Smooth muscle cell (in vitro differentiated cells): ENCODE data around the gene PLCZ1. TPM values are rescaled to one million over a fixed set of nuclear protein-coding genes. Genes with fewer than 3 reads are reported as not detected.

ENCODE experiments used
- DNase-seq: peaks from one replicate; lab custom pipeline; 2025; ENCODE audit not compliant: unreplicated experiment; lab: John Stamatoyannopoulos, UW
- H2AFZ ChIP-seq: fragments of 200-600 bp; sonication (generic); 2 replicates; pipeline ENCODE4 v1.6.0; 2016; ENCODE audit warnings: antibody characterized with exemption, low read depth, mild to moderate bottlenecking
- H3F3A ChIP-seq: fragments of 200-600 bp; sonication (generic); 2 replicates; pipeline ENCODE4 v1.6.0; 2017; ENCODE audit warnings: antibody characterized with exemption, low read depth
- H3K27ac ChIP-seq: fragments of 200-600 bp; sonication (generic); 2 replicates; pipeline ENCODE4 v1.5.1; 2016; ENCODE audit warnings: low read depth, mild to moderate bottlenecking
- H3K27me3 ChIP-seq: fragments of 200-600 bp; sonication (generic); 2 replicates; pipeline ENCODE4 v1.6.1; 2016; ENCODE audit warnings: low read depth, mild to moderate bottlenecking
- H3K36me3 ChIP-seq: fragments of 200-600 bp; sonication (generic); 2 replicates; pipeline ENCODE4 v1.5.1; 2016; ENCODE audit warnings: low read depth
- H3K4me1 ChIP-seq: fragments of 200-600 bp; sonication (generic); 2 replicates; pipeline ENCODE4 v1.5.1; 2016; ENCODE audit warnings: low read depth
- H3K4me2 ChIP-seq: fragments of 200-600 bp; sonication (generic); 2 replicates; pipeline ENCODE4 v1.6.0; 2016; ENCODE audit warnings: mild to moderate bottlenecking
- H3K4me3 ChIP-seq: fragments of 200-600 bp; sonication (generic); 2 replicates; pipeline ENCODE4 v1.5.1; 2016; ENCODE audit warnings: mild to moderate bottlenecking
- H3K79me2 ChIP-seq: fragments of 200-600 bp; sonication (generic); 2 replicates; pipeline ENCODE4 v1.6.0; 2016; ENCODE audit warnings: low read depth, mild to moderate bottlenecking
- H3K9ac ChIP-seq: fragments of 200-600 bp; sonication (generic); 2 replicates; pipeline ENCODE4 v1.6.0; 2016; ENCODE audit warnings: low read depth
- H3K9me3 ChIP-seq: fragments of 200-600 bp; sonication (generic); replicated peaks from 2 replicates; pipeline ENCODE4 v1.5.1; 2016; ENCODE audit warnings: low read depth
- H4K20me1 ChIP-seq: fragments of 200-600 bp; sonication (generic); 2 replicates; pipeline ENCODE4 v1.6.0; 2016; ENCODE audit warnings: low read depth
- CTCF ChIP-seq: fragments of 200-600 bp; sonication (generic); IDR thresholded peaks from 2 replicates; pipeline ENCODE4 v1.5.1; 2017; ENCODE audit warnings: borderline replicate concordance, mild to moderate bottlenecking, antibody characterized with exemption; ENCODE audit not compliant: insufficient read depth, poor library complexity, severe bottlenecking
- WGBS: methylation state at CpG from one replicate; pipeline ENCODE4 v1.1.7; 2016; ENCODE audit warnings: low lambda C conversion rate; 5-methylcytosine and 5-hydroxymethylcytosine counted together
- polyA plus RNA-seq: library from polyadenylated mRNA; unstranded; fragments of >200 nt; fragmentation: Nextera tagmentation; extraction: Ambion mirVana; gene quantifications from 2 replicates; pipeline ENCODE4 v1.2.1, GENCODE V29; 2016
- total RNA-seq: library from RNA; depleted of rRNA; stranded (reverse); fragments of >200 nt; gene quantifications from 2 replicates; pipeline ENCODE4 v1.2.3, GENCODE V29; 2014

Gene PLCZ1
- total and polyA plus RNA-seq, 2 experiments from 2014 or later, result not detected

- H3K9ac ChIP-seq, result no peak overlapping the region
- no peak for TF ChIP-seq CTCF
- 86% methylated on average over 3 of the region's 3 CpGs for WGBS
- no peaks in the 10 kb centered on the region for H3K36me3 ChIP-seq
- H2AFZ ChIP-seq, result no peak overlapping the region
- no peak overlapping the region for H3K4me3 ChIP-seq
- H3K4me2 ChIP-seq, result no peak overlapping the region
- no peaks in the 10 kb centered on the region for H3K27me3 ChIP-seq
- no peaks in the 10 kb centered on the region for H3K9me3 ChIP-seq
- H4K20me1 ChIP-seq, result no peaks in the 10 kb centered on the region
- H3K27ac ChIP-seq, result no peak overlapping the region
- no peak for DNase-seq
- no peaks in the 10 kb centered on the region for H3K4me1 ChIP-seq
- no peaks in the 10 kb centered on the region for H3K79me2 ChIP-seq
- H3F3A ChIP-seq, result no peaks in the 10 kb centered on the region
Measured at GRCh38 chr12:18644564-18644963, 93.2 kb downstream of the PLCZ1 start.

GRCh38 chr12:18643681-18644080 is 94.1 kb downstream of the PLCZ1 start:
- WGBS, result 52% methylated on average over 5 of the region's 5 CpGs
- Histone ChIP-seq H3K36me3 (no peaks in the 10 kb centered on the region), H4K20me1 (no peaks in the 10 kb centered on the region), H3F3A (no peaks in the 10 kb centered on the region), H3K4me2 (peak overlapping the region; percentile 44), H3K9me3 (no peaks in the 10 kb centered on the region), H3K79me2 (no peaks in the 10 kb centered on the region), H2AFZ (peak overlapping the region; percentile 27), H3K9ac (no peak overlapping the region), H3K4me3 (no peak overlapping the region), H3K27ac (no peak overlapping the region), H3K4me1 (no peaks in the 10 kb centered on the region), H3K27me3 (no peaks in the 10 kb centered on the region)
- DNase-seq, result no peak
- no peak for TF ChIP-seq CTCF

GRCh38 chr12:18640321-18640955 is 97.4 kb downstream of the PLCZ1 start:
- Histone ChIP-seq H3K79me2 (no peaks in the 10 kb centered on the region), H3K9me3 (no peaks in the 10 kb centered on the region), H4K20me1 (no peaks in the 10 kb centered on the region), H3K36me3 (no peaks in the 10 kb centered on the region), H2AFZ (no peak overlapping the region), H3K4me1 (no peaks in the 10 kb centered on the region), H3K27me3 (no peaks in the 10 kb centered on the region), H3K4me3 (no peak overlapping the region), H3K9ac (no peak overlapping the region), H3F3A (no peaks in the 10 kb centered on the region), H3K27ac (no peak overlapping the region), H3K4me2 (no peak overlapping the region)
- DNase-seq, result no peak
- 88% methylated on average over 4 of the region's 4 CpGs for WGBS
- TF ChIP-seq CTCF, result no peak

- no peaks in the 10 kb centered on the region for H3K4me1 ChIP-seq
- H3K9ac ChIP-seq, result no peak overlapping the region
- no peaks in the 10 kb centered on the region for H3K27me3 ChIP-seq
- H4K20me1 ChIP-seq, result no peaks in the 10 kb centered on the region
- no peak overlapping the region for H3K4me2 ChIP-seq
- H3K9me3 ChIP-seq, result no peaks in the 10 kb centered on the region
- 83% methylated on average over 4 of the region's 4 CpGs for WGBS
- TF ChIP-seq CTCF, result no peak
- DNase-seq, result no peak
- no peak overlapping the region for H3K27ac ChIP-seq
- no peaks in the 10 kb centered on the region for H3K79me2 ChIP-seq
- H3K36me3 ChIP-seq, result no peaks in the 10 kb centered on the region
- H3F3A ChIP-seq, result no peaks in the 10 kb centered on the region
- no peak overlapping the region for H2AFZ ChIP-seq
- H3K4me3 ChIP-seq, result no peak overlapping the region
Measured at GRCh38 chr12:18634382-18634781, 103.4 kb downstream of the PLCZ1 start.
